KOPT-K1 (cell line): ENCODE measurements around the gene NANOS3.
A peak's percentile ranks its signal among the peaks of the same experiment; 100 is the strongest.
"Not testable (repeated sequence)": the region's sequence is repeated elsewhere in the genome, so short reads cannot be mapped to it uniquely, and the experiment has no call there.

Experiments used
- H3K27ac ChIP-seq: fragments of 200-600 bp; sonication (generic); 2 replicates; pipeline ENCODE4 v1.5.1; 2016; ENCODE audit warnings: antibody characterized with exemption, mild to moderate bottlenecking, low read depth, low read length; ENCODE audit not compliant: poor library complexity, severe bottlenecking
- H3K36me3 ChIP-seq: fragments of 200-600 bp; sonication (generic); 2 replicates; pipeline ENCODE4 v1.5.1; 2017; ENCODE audit warnings: antibody characterized with exemption, mild to moderate bottlenecking, low read length, moderate library complexity; ENCODE audit not compliant: insufficient read depth
- H3K9me3 ChIP-seq: fragments of 200-600 bp; sonication (generic); 2 replicates; pipeline ENCODE4 v1.5.1; 2017; ENCODE audit warnings: antibody characterized with exemption, low read length, mild to moderate bottlenecking; ENCODE audit not compliant: insufficient read depth, poor library complexity, severe bottlenecking

The NANOS3 gene

GRCh38 chr19:13850910-13851733, 25.8 kb upstream of the NANOS3 start:
- Histone ChIP-seq H3K36me3 (no peaks in the 10 kb centered on the region), H3K27ac (no peak overlapping the region), H3K9me3 (no peaks in the 10 kb centered on the region)

GRCh38 chr19:13851734-13852114, 25.2 kb upstream of the NANOS3 start:
- not testable (repeated sequence) for H3K36me3 ChIP-seq, H3K9me3 ChIP-seq, H3K27ac ChIP-seq

GRCh38 chr19:13852171-13852707, 24.7 kb upstream of the NANOS3 start:
- H3K9me3 ChIP-seq, H3K27ac ChIP-seq, H3K36me3 ChIP-seq: not testable (repeated sequence)

- Histone ChIP-seq H3K9me3 (no peaks in the 10 kb centered on the region), H3K27ac (no peak overlapping the region), H3K36me3 (no peaks in the 10 kb centered on the region)
Measured at GRCh38 chr19:13856497-13856896, 20.4 kb upstream of the NANOS3 start.

GRCh38 chr19:13859361-13859880, 17.5 kb upstream of the NANOS3 start:
- Histone ChIP-seq H3K27ac (no peak overlapping the region), H3K9me3 (no peaks in the 10 kb centered on the region), H3K36me3 (no peaks in the 10 kb centered on the region)

- Histone ChIP-seq H3K36me3 (no peaks in the 10 kb centered on the region), H3K27ac (no peak overlapping the region), H3K9me3 (no peaks in the 10 kb centered on the region)
Measured at GRCh38 chr19:13860679-13861391, 16.1 kb upstream of the NANOS3 start.

GRCh38 chr19:13861392-13861713, 15.6 kb upstream of the NANOS3 start:
- no peaks in the 10 kb centered on the region for H3K9me3 ChIP-seq
- H3K36me3 ChIP-seq: no peaks in the 10 kb centered on the region
- H3K27ac ChIP-seq: peak overlapping the region; percentile 19

- H3K27ac ChIP-seq: peak overlapping the region; percentile 19
- no peaks in the 10 kb centered on the region for H3K36me3 ChIP-seq
- H3K9me3 ChIP-seq: no peaks in the 10 kb centered on the region
Measured at GRCh38 chr19:13861714-13862531, 15.0 kb upstream of the NANOS3 start.

- no peaks in the 10 kb centered on the region for H3K36me3 ChIP-seq
- no peak overlapping the region for H3K27ac ChIP-seq
- H3K9me3 ChIP-seq: no peaks in the 10 kb centered on the region
Measured at GRCh38 chr19:13864046-13864666, 12.8 kb upstream of the NANOS3 start.

- Histone ChIP-seq H3K27ac (no peak overlapping the region), H3K36me3 (no peaks in the 10 kb centered on the region), H3K9me3 (no peaks in the 10 kb centered on the region)
Measured at GRCh38 chr19:13864667-13865570, 12.0 kb upstream of the NANOS3 start.

- H3K27ac ChIP-seq: peak overlapping the region; percentile 56
- no peaks in the 10 kb centered on the region for H3K36me3 ChIP-seq
- H3K9me3 ChIP-seq: no peaks in the 10 kb centered on the region
Measured at GRCh38 chr19:13865571-13866462, 11.1 kb upstream of the NANOS3 start.

- H3K9me3 ChIP-seq: no peaks in the 10 kb centered on the region
- H3K27ac ChIP-seq: peak overlapping the region; percentile 56
- H3K36me3 ChIP-seq: no peaks in the 10 kb centered on the region
Measured at GRCh38 chr19:13866463-13867046, 10.4 kb upstream of the NANOS3 start.

- H3K36me3 ChIP-seq: no peaks in the 10 kb centered on the region
- no peak overlapping the region for H3K27ac ChIP-seq
- no peaks in the 10 kb centered on the region for H3K9me3 ChIP-seq
Measured at GRCh38 chr19:13868663-13869062, 8.3 kb upstream of the NANOS3 start.
